ENCODE results near the gene OGFOD1. TPM values are rescaled to one million over a fixed set of nuclear protein-coding genes. Genes with fewer than 3 reads are reported as not detected.

Gene OGFOD1
- polyA plus RNA-seq, 1 donor (not counting 4 experiments of a cell fraction or from before 2014, with no cell fraction given) = 70.5 TPM

DNA sequence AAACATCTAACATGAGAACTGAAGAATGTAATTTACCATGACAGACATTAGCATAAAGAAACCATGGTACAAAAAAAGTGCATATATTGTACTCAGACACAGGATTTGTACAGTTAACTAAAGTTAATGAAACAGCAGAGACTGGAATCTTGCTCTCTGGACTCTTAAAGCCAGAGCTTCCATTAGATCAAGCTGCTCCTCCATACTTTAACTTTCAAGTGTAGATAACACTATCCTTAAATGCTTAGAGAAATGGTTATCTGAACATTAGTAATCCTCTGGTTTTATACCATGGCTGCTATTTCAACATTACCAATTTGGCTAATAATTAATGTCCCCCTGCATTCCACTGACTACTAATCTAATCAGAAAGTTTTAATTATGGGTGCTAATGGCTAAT lies 3.3 kb upstream of the OGFOD1 start:
- Histone ChIP-seq H3K9ac (ENCODE audit: control insufficient read depth, extremely low read depth, insufficient read depth, low read length) (no peak overlapping the region), H3K79me2 (ENCODE audit: control insufficient read depth, insufficient read depth, low read length) (peaks cover 68% of the 10 kb centered on the region), H3K4me1 (ENCODE audit: control insufficient read depth, extremely low read depth, insufficient read depth, low read length) (peaks cover 28% of the 10 kb centered on the region), H3K9me3 (ENCODE audit: control insufficient read depth, low read depth, low read length) (no peaks in the 10 kb centered on the region), H4K20me1 (ENCODE audit: control insufficient read depth, extremely low read depth, insufficient read depth, low read length) (no peaks in the 10 kb centered on the region), H3K4me2 (ENCODE audit: control insufficient read depth, extremely low read depth, insufficient read depth, low read depth, low read length) (no peak overlapping the region), H3K4me3 (ENCODE audit: control insufficient read depth in 2 of 3, extremely low read depth in 1 of 3, insufficient read depth in 2 of 3, low read depth in 1 of 3, low read length in 3 of 3) (no peak overlapping the region), H3K9me1 (ENCODE audit: control insufficient read depth, extremely low read depth, insufficient read depth, low read length) (no peaks in the 10 kb centered on the region), H3K36me3 (ENCODE audit: control insufficient read depth in 2 of 2, extremely low read depth in 1 of 2, insufficient read depth in 2 of 2, low read length in 2 of 2) (peaks cover 3 to 21% of the 10 kb centered on the region in 2 experiments), H3K27me3 (ENCODE audit: control insufficient read depth, extremely low read depth, insufficient read depth, low read length) (no peaks in the 10 kb centered on the region), H2AFZ (ENCODE audit: control insufficient read depth, low read length) (no peak overlapping the region), H3K27ac (ENCODE audit: control insufficient read depth, insufficient read depth, low read length) (no peak overlapping the region)
- dilution Hi-C loops (cut with MboI; ENCODE audit: extremely low pct_ligation_motif_present, low sequenced_read_pairs) = no loop called here
- no peak for DNase-seq (ENCODE audit: low read depth, low spot score)
- TF ChIP-seq, protein P1, sequence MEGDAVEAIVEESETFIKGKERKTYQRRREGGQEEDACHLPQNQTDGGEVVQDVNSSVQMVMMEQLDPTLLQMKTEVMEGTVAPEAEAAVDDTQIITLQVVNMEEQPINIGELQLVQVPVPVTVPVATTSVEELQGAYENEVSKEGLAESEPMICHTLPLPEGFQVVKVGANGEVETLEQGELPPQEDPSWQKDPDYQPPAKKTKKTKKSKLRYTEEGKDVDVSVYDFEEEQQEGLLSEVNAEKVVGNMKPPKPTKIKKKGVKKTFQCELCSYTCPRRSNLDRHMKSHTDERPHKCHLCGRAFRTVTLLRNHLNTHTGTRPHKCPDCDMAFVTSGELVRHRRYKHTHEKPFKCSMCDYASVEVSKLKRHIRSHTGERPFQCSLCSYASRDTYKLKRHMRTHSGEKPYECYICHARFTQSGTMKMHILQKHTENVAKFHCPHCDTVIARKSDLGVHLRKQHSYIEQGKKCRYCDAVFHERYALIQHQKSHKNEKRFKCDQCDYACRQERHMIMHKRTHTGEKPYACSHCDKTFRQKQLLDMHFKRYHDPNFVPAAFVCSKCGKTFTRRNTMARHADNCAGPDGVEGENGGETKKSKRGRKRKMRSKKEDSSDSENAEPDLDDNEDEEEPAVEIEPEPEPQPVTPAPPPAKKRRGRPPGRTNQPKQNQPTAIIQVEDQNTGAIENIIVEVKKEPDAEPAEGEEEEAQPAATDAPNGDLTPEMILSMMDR (optimal IDR thresholded peaks at IDR 0.05 in 1 of 3, IDR thresholded peaks at IDR 0.05 in 1 of 3, conservative IDR thresholded peaks at IDR 0.05 in 1 of 3; ENCODE audit: extremely low read depth in 1 of 3, insufficient read depth in 2 of 3, low read length in 3 of 3) = no peak
- no peak for TF ChIP-seq EZH2 (IDR thresholded peaks at IDR 0.05; ENCODE audit: low read length)
- FAIRE-seq = no peak

DNA sequence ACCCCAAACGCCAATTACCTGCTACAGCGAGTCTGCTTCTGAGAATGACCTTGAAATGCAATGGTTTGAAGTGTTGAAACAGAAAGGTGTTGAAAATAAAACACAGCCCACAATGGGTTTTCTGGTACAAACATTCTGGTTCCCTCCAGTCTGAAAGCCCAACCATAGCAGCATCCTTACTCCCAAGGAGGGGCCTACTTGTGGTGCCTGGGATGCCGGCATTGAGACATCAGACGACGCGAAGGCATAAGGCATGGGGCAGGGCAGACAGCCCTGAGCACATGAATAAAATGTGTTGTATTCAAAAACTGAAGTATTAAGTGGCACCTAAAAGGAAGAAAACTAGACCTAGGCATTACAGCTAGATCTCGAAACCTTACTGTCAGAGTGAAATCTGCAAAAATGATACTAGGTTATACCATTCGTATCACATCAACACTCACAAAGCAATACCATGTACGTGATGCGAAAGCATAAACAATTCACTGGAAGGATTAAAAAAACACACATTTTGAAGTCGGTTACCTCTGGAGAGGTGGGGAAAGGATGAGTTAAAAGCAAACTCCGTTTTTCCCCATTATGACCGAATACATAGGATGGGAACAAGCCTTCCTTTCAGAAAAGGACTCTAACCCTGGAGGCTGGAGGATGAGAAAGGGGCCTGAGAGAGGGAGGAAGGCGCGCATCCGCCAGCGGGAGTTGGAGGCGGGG lies 924 bp upstream of the OGFOD1 start:
- Histone ChIP-seq H3K9ac (ENCODE audit: control insufficient read depth, extremely low read depth, insufficient read depth, low read length) (peak overlapping the region; percentile 88), H2AFZ (ENCODE audit: control insufficient read depth, low read length) (peak overlapping the region; percentile 90), H3K79me2 (ENCODE audit: control insufficient read depth, insufficient read depth, low read length) (peaks cover 74% of the 10 kb centered on the region), H4K20me1 (ENCODE audit: control insufficient read depth, extremely low read depth, insufficient read depth, low read length) (no peaks in the 10 kb centered on the region), H3K4me3 (ENCODE audit: control insufficient read depth in 2 of 3, extremely low read depth in 1 of 3, insufficient read depth in 2 of 3, low read depth in 1 of 3, low read length in 3 of 3) (peak overlapping the region; percentile 89 to 96 (median 90)), H3K9me1 (ENCODE audit: control insufficient read depth, extremely low read depth, insufficient read depth, low read length) (no peaks in the 10 kb centered on the region), H3K27ac (ENCODE audit: control insufficient read depth, insufficient read depth, low read length) (peak overlapping the region; percentile 56), H3K9me3 (ENCODE audit: control insufficient read depth, low read depth, low read length) (no peaks in the 10 kb centered on the region), H3K36me3 (ENCODE audit: control insufficient read depth in 2 of 2, extremely low read depth in 1 of 2, insufficient read depth in 2 of 2, low read length in 2 of 2) (peaks cover 11 to 23% of the 10 kb centered on the region in 2 experiments), H3K27me3 (ENCODE audit: control insufficient read depth, extremely low read depth, insufficient read depth, low read length) (no peaks in the 10 kb centered on the region), H3K4me1 (ENCODE audit: control insufficient read depth, extremely low read depth, insufficient read depth, low read length) (peaks cover 22% of the 10 kb centered on the region), H3K4me2 (ENCODE audit: control insufficient read depth, extremely low read depth, insufficient read depth, low read depth, low read length) (peak overlapping the region; percentile 95)
- TF ChIP-seq, protein P1 (optimal IDR thresholded peaks at IDR 0.05 in 1 of 3, IDR thresholded peaks at IDR 0.05 in 1 of 3, conservative IDR thresholded peaks at IDR 0.05 in 1 of 3; ENCODE audit: extremely low read depth in 1 of 3, insufficient read depth in 2 of 3, low read length in 3 of 3) = no peak
- TF ChIP-seq EZH2 (IDR thresholded peaks at IDR 0.05; ENCODE audit: low read length) = no peak
- FAIRE-seq (peak; percentile 9), DNase-seq (ENCODE audit: low read depth, low spot score) (no peak)
- dilution Hi-C loops (cut with MboI; ENCODE audit: extremely low pct_ligation_motif_present, low sequenced_read_pairs) = no loop called here
